IPS-20b (cell line): ENCODE results near the gene ATG101.

ENCODE experiments used
- H3K27ac ChIP-seq: one replicate; pipeline ENCODE4 v1.5.1; 2013; ENCODE audit warnings: low read length
- H3K27me3 ChIP-seq: 2 replicates; pipeline ENCODE4 v1.6.1; 2013; ENCODE audit warnings: mild to moderate bottlenecking, low read length, inconsistent platforms; ENCODE audit not compliant: insufficient read depth
- H3K36me3 ChIP-seq: 2 replicates; pipeline ENCODE4 v1.6.1; 2013; ENCODE audit warnings: low read depth, mild to moderate bottlenecking, inconsistent platforms, low read length, moderate library complexity; ENCODE audit not compliant: insufficient read depth
- H3K4me1 ChIP-seq: 2 replicates; pipeline ENCODE4 v1.6.1; 2013; ENCODE audit warnings: mild to moderate bottlenecking, control low read depth, inconsistent platforms, low read length, moderate library complexity; ENCODE audit not compliant: insufficient read depth
- H3K4me3 ChIP-seq: 2 replicates; pipeline ENCODE4 v1.5.1; 2013; ENCODE audit warnings: mild to moderate bottlenecking, low read length, inconsistent platforms
- H3K9ac ChIP-seq: 2 replicates; pipeline ENCODE4 v1.6.1; 2013; ENCODE audit warnings: low read depth, mild to moderate bottlenecking, inconsistent platforms, low read length, moderate library complexity
- H3K9me3 ChIP-seq: 2 replicates; pipeline ENCODE4 v1.6.1; 2013; ENCODE audit warnings: mild to moderate bottlenecking, low read depth, low read length, inconsistent platforms; ENCODE audit not compliant: insufficient read depth

The ATG101 gene

GRCh38 chr12:52125476-52125900 is 55.7 kb downstream of the ATG101 start:
- H3K4me3 ChIP-seq = peak overlapping the region; percentile 39; the same call in 1 of the 2 replicates
- H3K27ac ChIP-seq = peak overlapping the region; percentile 83
- 0 out of 2 replicates have a peak, but pooled peaks cover 5% of the 10 kb centered on the region for H3K27me3 ChIP-seq
- peaks cover 36% of the 10 kb centered on the region for H3K4me1 ChIP-seq
- peak overlapping the region; percentile 70; the same call in 1 of the 2 replicates for H3K9ac ChIP-seq
- H3K36me3 ChIP-seq = no peaks in the 10 kb centered on the region
- no peaks in the 10 kb centered on the region for H3K9me3 ChIP-seq

- no peaks in the 10 kb centered on the region for H3K9me3 ChIP-seq
- 0 out of 2 replicates have a peak, but pooled peaks cover 5% of the 10 kb centered on the region for H3K27me3 ChIP-seq
- H3K4me3 ChIP-seq = peak overlapping the region; percentile 39; the same call in 1 of the 2 replicates
- H3K27ac ChIP-seq = peak overlapping the region; percentile 83
- H3K36me3 ChIP-seq = no peaks in the 10 kb centered on the region
- peaks cover 40% of the 10 kb centered on the region for H3K4me1 ChIP-seq
- H3K9ac ChIP-seq = peak overlapping the region; percentile 37
These were observed 56.3 kb downstream of the ATG101 start for GRCh38 chr12:52126050-52126604.
